Hematopoietic multipotent progenitor cell treated with erythropoietin and hydrocortisone succinate and interleukin-3 and kit ligand, for 17 days (in vitro differentiated cells): ENCODE data around the gene TRAF3.

Source experiments
- DNase-seq: peaks from one replicate; pipeline ENCODE4 v3.0.0-alpha.2; 2015; ENCODE audit warnings: low spot score

The TRAF3 gene, protein sequence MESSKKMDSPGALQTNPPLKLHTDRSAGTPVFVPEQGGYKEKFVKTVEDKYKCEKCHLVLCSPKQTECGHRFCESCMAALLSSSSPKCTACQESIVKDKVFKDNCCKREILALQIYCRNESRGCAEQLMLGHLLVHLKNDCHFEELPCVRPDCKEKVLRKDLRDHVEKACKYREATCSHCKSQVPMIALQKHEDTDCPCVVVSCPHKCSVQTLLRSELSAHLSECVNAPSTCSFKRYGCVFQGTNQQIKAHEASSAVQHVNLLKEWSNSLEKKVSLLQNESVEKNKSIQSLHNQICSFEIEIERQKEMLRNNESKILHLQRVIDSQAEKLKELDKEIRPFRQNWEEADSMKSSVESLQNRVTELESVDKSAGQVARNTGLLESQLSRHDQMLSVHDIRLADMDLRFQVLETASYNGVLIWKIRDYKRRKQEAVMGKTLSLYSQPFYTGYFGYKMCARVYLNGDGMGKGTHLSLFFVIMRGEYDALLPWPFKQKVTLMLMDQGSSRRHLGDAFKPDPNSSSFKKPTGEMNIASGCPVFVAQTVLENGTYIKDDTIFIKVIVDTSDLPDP

GRCh38 chr14:102776761-102777710, at the start of gene TRAF3:
TSS of gene TRAF3 (plus strand) at chr14:102777449. CDS start at chr14:102870202, 92,753 bp downstream.
- DNase-seq: no peak

GRCh38 chr14:102728501-102728900, 48.7 kb upstream of the TRAF3 start:
- DNase-seq: no peak

GRCh38 chr14:102729268-102729667, 48.0 kb upstream of the TRAF3 start:
- no peak for DNase-seq

DNA sequence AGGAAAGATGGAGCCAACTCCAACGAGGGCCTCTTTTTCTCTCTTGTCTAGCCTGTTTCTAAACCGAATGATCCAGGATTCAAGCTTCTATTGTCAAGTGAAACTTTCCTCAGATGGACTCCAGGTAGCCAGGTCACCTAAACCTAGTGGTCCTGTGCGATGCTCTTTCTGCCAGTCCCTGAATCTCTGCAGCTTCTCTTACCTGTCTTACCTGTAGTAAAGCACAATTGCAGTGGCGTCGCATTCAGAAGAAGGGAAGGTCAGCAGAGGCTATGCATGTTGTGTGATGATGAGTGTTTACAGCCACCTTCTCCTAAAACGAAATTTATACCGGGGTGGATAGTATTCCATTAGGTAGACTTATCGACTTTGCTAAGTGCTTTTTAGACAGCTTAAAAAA, 47.4 kb upstream of the TRAF3 start:
- DNase-seq: no peak

DNA sequence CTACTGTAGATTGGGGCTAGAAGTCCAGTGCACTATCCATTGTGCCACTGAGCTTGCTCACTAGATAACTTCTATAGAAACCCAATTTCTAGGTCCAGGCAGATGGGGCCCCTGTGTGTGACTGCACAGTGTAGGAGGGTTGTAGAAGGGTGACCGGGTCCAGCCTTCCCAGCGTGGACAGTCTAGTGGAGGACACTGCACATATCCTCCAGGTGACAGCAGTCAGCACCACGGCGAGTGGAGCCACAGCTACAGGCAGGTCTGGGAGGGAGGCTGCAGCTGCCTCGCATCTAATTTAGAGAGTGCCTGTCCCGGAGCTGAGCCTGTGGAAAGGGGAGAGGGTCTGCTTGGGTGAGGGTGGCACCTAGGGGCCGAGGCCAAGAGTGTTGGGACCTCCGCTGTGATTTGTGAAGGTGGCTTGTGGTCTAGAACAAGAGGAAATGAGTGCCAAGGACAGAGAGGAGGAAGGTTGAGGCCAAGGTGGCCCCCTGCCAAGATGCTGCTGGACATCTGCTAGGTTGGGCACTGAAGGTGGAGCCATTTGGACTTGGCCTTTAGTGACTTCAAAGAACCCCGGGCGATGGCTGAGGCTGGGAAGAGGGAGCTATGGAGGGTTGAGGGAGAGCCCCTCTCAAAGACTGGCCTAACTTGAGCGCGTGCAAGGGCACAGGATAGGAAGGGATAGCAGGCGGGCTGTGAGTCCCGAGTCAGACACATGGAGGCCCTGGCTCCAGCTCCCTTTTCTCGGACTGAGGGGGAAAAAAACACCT, 46.0 kb upstream of the TRAF3 start:
- DNase-seq: no peak

DNA sequence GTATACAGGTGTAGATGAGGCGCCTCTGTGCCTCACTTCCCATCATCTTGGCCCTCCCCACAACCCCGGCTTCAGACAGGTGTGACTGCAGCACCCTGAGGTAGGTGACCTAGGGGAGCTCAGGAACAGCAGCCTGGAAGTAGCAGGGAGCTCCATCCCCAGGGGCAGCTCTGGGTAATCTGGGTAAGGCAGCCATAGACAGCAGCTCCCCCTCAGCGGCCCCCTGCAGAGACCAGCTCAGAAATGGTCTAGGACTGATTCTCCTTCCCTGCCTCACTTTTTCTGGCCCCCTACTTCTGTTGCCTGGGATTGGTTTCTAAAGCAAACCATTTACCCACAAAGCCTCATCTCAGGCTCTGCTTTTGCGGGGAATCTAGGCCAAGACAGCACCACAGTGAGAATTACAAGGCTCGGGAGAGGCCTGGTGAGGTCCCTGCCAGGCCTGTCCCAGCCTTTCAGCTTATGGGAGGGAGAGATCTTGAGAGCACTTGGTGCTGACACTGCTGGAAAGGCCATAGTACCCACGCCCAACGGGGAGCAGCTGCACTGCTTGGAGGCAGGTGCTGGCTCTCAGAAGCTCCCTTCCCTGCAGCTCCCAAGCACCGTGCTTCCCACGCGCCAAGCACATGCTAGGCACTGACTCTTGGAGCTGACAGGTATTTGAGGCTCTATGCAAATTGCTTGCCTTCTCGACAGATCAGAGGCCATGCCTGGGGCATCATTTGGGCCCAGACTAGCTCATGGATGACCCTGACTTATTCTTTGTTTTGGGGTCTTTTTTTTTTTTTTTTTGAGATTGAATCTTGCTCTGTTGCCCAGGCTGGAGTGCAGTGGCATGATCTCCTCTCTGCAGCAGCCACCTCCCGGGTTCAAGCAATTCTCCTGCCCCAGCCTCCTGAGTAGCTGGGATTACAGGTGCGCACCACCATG, 45.1 kb upstream of the TRAF3 start:
- DNase-seq: no peak

GRCh38 chr14:102732924-102733323, 44.3 kb upstream of the TRAF3 start:
- DNase-seq: no peak

DNA sequence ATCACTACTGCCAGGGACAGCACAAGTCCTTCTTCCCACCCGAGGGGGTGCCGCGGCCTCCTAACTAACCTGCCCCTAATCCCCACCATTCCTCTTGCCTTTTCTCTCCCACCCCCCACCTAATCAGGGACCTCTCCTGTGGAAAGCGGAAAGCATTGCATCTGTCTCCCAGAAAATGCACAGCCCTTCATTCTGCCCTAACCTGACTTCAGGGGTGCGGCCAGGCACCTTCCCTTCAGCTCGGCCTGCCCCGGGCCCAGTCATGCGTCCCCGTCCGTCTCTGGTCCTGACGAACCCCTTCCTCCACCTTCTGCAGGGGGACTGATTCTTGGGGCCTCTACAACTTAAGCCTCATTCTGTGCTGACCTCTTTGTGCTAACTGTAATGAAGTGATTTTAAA, 43.9 kb upstream of the TRAF3 start:
- DNase-seq: no peak

DNA sequence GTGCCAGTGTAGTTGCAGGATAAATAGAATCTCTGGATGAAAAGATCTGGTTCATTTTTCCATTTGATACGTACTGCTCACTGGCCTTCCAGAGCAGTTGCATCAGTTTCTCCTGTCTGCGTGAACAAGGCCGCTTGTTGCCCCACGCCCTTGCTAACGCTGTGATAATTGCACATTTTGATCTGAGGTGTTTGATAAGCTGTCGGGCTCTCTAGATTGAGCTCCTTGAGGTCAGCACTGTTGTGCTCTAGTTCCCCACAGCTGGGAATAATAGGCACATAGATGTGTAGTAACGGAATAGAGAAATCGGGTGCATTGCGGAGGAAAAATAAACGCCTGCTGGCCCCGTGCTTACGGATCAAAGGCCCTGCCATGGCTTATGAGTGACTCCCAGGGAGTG, 42.8 kb upstream of the TRAF3 start:
- DNase-seq: no peak

- no peak for DNase-seq
Observed at GRCh38 chr14:102736956-102737355, 40.3 kb upstream of the TRAF3 start.

- no peak for DNase-seq
Observed at GRCh38 chr14:102737402-102738372, 39.6 kb upstream of the TRAF3 start.

DNA sequence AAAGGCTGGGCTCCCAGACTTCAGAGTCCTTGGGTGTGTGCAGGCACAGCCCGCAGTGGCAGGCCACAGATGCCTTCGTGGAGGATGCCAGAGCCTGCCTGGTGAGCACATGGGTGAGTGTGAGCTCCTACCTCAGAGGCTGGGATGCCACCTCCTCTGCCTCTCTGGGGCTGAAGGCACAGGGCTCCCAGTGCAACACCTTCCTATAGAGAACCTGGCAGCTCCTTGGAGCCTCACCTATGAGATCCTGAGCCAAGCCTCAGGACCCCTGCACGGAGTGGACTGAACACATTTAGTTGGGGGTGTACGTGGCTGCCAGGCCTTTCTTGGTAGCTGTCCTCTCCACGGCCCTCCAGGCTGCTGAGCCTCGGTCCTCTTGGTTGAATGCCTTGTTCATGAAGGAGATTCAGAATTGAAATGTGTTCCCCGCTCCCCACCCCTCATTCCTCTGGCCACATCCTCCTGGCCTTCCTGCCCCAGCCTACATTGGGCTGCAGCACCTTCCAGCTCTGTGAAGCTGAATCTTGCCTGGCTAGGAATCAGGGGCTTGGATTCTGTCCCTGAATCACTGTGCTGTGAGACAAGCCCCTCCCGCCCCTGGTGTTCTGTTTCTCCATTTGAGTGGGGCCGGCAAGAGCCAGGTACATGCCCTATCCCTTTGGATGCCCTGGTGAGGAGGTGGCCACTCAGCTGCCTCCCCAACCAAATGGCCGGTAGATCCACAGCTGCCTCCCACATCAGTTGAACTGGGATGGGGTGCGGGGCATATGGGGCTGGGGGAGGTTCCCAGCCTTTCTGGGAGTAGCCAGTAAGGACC, 38.7 kb upstream of the TRAF3 start:
- no peak for DNase-seq

DNA sequence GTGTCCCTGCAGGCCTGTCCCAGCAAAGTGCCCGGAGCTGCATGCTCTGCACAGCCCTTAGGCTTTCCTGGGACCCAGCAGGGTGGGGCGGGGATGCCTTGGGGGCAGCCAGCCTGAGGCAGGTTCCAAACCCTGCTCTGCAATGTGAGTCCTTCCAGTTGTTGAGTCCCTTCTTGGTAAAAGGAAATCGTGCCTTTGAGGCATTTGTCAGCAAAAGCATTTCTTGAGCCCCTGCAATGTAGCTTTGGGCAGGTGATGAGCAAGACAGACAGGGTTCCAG, 38.1 kb upstream of the TRAF3 start:
- DNase-seq: no peak

DNA sequence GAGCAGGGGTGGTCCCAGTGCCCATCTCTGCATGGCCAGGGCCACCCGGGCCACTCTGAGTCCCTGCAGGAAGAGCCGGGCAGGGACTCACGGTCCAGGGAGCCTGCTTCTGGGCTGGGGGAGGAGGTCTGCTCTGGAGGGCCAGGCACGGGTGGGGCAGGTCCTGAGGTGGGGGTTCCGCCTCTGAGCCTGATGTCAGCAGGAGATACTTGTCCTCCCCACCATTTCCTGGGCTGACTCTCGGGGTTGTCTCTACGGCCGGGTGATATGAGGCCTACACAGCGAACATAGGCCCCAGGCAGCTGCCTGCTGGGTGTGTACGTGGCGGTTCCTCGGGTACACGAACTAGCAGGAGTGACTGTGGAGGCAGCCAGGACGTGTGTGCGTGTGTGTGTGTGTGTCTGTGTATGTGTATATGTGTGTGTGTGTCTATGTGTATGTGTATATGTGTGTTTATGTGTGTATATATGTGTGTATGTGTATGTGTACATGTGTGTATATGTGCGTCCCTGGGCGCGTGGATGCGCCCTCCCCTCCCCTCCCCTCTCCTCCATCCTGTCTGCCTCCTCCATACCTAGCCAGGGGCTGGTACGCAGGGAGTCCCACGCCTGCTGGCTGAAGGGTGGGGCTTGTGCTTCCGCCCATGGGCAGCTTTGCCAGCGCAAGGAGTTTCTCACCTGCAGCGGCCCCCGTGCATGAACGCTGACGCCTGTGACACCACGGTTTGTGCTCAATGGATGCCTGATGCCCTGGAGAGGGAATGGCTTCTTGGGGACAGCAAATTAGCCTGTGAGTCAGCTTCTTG, 30.4 kb upstream of the TRAF3 start:
- no peak for DNase-seq

GRCh38 chr14:102748806-102749205, 28.4 kb upstream of the TRAF3 start:
- no peak for DNase-seq

- no peak for DNase-seq
Observed at GRCh38 chr14:102749393-102750305, 27.6 kb upstream of the TRAF3 start.

DNA sequence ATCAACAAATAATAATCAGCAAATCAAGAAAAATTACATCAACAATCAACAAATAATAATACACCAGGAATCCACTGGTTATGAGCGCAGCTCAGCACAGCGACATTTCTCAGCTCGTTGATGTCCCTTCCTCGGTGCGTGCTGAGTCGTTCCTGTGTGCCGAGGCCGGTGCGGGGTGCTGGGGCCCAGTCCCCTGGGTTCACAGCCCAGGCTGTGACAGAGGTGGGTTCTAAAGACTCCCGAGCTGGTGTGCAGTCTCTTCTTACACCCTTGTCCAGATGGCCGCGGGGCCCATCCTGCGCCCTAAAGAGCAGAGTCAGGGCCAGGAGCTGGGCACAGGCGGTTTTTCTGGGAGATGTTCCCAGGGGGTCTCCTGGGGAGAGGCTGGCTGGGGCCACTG, 26.9 kb upstream of the TRAF3 start:
- DNase-seq: no peak
